ENCODE data around the gene PLCB4.

- TF ChIP-seq CTCF (IDR thresholded peaks at IDR 0.05; ENCODE audit: insufficient read depth, low read length): no peak
- TF ChIP-seq POLR2AphosphoS5 (IDR thresholded peaks at IDR 0.05; ENCODE audit: low read depth): no peak
- TF ChIP-seq REST (IDR thresholded peaks at IDR 0.05; ENCODE audit: insufficient replicate concordance, low read depth): no peak
Observed at GRCh38 chr20:9290331-9290730, 221.4 kb downstream of the PLCB4 start.
